HT-29 (cell line): ENCODE results near the gene KCTD17. TPM values are rescaled to one million over a fixed set of nuclear protein-coding genes. Genes with fewer than 3 reads are reported as not detected.

ENCODE experiments used
- DNase-seq: peaks from one replicate; pipeline ENCODE4 v3.0.0-alpha.2; 2015; ENCODE audit warnings: low spot score
- total RNA-seq: library from RNA; depleted of rRNA; stranded (reverse); fragments of >200 nt; shearing (Covaris generic); gene quantifications from 2 replicates; pipeline ENCODE4 v1.2.3, GENCODE V29; 2014

Gene KCTD17
- total RNA-seq, 1 experiment from 2014 or later = 5.5 TPM

DNA sequence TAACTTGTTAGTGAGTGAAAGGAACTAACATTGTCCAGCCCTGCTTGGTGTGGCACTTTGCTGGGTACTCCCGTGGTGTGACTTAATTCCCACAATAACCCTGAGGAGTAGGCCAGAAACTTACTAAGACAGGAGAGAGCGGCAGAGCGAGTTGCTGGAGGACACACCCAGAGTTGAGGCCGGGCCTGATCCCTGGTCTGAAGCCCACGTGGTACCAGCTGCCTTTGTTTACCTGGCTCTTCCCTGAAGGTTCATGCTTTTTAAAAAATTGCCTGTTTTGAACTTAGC, 31.4 kb upstream of the KCTD17 start:
- no peak for DNase-seq

DNA sequence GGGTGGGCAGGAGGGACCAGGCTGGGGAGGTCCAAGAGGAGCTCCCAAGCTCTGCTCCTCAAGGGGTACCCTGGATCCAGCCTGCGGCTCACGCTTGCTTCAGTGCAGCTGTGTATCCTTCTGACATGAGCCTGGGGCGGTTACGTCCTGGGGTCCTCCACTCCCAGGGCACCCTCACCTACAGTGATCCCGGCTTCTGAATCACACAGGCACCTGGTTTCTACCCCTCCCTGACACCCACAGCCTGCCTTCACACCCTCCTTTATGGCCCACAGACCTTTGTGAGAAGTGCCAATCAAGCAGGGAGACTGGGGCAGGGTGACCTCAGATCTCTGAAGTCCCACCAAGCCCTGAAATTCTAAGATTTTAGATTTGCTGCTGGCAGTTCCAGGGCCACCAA, 30.5 kb upstream of the KCTD17 start:
- DNase-seq = no peak

GRCh38 chr22:37021710-37022482, 29.6 kb upstream of the KCTD17 start:
- peak; percentile 55 for DNase-seq

DNA sequence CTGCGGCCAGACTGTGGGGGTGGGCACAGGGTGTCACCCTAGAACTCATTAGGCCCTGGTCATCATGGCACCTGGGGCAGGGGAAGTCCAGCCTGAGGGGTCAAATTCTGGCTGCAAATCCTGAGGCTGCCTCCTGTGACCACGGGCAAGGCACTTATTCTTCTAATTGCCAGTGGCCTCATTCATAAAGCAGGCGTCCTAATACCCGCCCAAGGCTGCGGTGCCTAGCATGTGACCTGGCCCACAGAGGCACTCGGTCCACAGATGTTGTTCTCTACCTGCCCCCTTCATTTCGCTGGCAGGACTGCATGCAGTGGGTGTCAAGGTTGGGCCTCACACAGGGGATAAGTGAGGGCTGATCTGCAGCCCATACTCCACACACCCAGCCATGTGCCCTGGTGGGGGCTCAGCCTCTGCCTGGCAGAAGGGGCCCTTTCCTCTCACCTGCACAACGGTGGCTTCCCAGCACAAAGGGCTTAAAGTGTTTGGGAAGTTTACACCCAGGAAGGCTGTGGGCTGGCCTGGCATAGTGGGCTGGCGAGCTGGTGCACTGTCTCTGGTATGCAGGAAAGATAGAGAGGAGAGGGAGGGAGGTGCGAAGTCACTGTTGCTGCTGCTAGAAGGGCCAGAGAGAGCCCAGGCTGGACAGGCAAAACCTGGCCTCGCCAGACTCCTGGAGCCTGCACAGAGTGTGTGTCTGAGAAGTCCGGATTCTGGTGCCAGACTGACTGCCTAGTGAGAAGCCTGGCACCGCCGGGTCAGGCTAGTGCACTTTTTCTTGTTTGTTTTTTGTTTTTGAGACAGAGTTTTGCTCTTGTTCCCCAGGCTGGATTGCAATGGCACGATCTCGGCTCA, 28.8 kb upstream of the KCTD17 start:
- no peak for DNase-seq

- no peak for DNase-seq
Measured at GRCh38 chr22:37023743-37024338, 27.7 kb upstream of the KCTD17 start.

GRCh38 chr22:37024339-37025157, 27.0 kb upstream of the KCTD17 start:
- DNase-seq = no peak

GRCh38 chr22:37025500-37026070, 26.0 kb upstream of the KCTD17 start:
- no peak for DNase-seq

DNA sequence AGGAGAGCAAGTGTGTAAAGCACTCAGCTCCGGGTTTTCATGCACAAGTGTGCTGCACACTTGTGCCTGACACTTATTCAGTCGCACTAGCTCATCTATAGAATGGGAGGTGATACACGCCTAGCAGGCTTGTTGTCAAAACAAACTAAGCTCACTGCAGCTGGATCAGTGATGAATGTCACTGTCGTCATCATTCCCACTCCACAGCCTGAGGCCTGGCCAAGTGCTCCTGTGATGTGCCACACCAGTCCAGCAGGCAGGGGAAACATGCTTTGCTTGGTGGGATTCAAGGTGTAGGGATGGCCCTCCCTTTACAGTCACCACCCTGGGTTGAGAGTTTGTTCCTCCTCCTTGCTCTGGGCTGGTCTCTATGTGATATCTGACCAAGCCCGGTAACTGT, 25.2 kb upstream of the KCTD17 start:
- DNase-seq = no peak

GRCh38 chr22:37027556-37027955, 24.0 kb upstream of the KCTD17 start:
- DNase-seq = no peak

- DNase-seq = no peak
Measured at GRCh38 chr22:37028692-37029674, 22.6 kb upstream of the KCTD17 start.

- DNase-seq = no peak
Measured at GRCh38 chr22:37030560-37031281, 20.8 kb upstream of the KCTD17 start.

DNA sequence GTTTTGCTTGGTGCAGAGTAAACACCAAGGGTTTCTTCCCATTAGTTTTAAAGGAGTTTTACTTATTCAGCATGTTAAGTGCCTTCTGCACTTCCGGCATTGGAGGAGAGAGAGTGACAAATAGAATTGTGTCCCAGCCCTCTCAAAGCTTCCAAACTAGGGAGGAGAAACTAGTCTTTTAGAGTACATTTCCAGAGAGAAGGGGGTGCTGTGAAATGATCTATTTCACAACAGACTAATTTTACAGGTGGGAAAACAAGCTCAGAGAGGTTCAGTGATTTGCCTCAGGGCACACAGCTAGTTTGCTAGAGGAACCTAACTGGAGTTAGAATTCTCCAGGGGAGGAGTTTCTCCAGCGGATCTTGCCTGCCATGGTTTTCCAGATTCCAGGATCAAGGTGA, 19.4 kb upstream of the KCTD17 start:
- no peak for DNase-seq

DNA sequence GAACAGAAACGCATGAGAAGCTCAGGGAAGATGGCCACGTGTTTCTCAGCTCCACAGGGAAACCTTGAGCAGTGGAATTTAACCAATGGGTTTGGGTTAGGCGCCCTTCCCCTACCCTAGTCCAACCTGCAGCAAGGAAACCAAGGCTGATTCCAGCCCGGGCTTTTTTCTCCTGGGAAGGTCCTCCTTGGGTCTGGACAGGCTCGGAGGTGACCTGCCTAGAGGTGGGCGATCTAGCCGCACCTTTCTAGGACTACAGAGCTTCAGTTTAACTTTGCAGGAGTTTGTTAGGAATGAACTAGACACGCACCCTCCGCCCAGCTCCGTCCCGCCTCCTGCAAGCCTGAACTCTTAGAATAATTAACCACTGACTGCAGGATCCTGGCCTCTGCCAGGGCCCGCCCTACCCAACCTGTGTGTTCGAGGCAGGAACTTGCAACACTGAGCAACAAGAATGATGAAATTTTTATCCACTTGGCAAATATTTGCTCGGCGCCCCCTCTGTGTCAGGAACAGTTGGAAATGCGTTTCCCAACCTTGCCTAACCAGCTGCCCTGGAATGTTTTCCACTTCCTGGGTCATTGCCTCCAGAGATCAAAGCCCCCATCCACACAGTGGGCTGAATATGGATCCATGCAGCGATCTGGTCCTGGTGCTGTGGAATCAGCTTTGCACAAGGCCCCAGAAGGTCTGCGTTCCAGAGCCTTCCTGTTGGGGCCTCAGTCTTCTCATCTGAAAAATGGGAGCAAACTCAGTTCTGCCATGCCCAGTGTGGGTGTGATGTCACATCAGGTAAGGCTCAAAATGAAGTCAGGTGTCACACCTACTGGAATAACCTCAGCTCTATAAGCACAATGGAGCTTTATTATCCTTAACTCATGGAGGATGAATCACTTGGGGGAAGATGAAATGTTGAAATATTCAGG, 18.7 kb upstream of the KCTD17 start:
- DNase-seq = peak; percentile 84

DNA sequence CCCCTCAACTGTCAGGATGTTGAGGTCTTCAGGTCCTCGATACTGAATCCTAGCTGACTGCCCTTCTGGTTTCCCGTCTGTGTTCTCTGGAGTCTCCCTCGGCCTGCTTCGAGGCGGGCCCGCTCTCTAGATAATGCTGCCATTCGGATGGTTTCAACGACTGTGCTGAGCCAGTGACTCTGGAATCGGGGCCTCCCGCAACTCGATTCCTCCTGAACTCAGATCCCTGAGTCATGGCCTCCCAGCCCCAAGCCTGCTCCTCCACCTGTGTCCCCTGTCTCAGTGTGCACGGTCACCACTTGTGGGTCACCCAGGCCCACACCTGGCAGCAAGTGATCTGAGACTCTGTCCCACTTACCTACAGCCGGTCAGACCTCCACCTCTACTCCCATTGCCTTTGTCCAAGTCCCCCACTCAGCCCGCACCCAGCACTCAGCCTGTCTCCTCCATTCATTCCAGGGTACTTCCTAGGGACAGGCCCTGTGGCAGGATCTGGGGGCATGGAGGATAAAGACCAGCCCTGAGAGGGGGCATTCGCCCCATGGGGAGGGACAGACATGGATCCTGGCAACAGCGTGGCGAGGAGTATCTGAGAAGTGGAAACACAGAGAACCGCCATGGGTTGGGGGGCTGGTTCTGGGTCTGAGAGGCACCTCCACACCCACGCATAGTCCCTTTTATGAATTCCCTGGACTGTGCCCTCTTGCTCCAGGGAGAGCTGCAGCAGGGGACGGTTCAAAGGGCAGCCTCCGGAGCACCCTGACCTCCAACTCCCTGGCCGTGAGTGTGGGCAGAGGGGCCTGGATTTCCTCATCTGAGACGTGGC, 17.7 kb upstream of the KCTD17 start:
- no peak for DNase-seq

- DNase-seq = no peak
Measured at GRCh38 chr22:37036655-37037377, 14.7 kb upstream of the KCTD17 start.

DNA sequence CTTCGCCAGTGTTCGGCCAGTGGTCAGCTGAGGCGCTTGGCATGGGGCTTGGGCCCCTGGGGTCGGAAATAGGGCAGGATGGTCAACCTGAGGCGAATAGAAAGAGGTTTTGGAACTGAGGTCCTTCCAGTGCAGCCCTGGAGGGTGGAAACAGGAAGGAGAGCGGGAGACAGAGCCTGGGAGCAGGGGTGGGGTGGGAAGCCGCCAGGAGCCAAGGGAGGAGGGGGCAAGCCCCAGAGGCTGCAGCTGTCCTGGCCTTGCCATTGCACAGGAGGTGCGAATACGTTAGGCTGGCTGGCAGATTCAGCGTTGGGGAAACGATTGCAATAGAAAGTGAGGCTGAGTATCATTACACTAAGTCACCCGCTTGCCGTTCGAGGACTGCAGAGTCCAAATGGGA, 13.9 kb upstream of the KCTD17 start:
- no peak for DNase-seq

DNA sequence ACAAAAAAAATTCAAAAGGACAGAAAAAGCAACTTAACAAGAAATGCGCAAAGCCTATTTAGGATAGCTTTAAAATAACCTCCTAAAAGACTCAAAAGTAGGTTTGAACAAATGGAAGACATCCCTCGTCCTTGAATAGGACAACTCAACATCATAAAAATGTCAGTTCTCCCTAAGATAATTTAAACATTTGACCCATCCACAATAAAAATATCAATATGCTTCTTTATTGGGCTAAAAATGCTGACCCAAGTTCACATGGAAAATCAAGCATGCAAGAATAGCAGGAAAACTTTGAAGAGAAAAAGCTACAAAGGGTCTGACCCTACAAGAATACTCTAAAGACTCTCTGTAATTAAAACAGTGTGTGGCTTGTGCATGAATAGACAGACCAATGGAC, 12.1 kb upstream of the KCTD17 start:
- DNase-seq = no peak
